AG04450 (cell line): ENCODE results near the gene VHLL. TPM values are rescaled to one million over a fixed set of nuclear protein-coding genes. Genes with fewer than 3 reads are reported as not detected.
"Not testable (repeated sequence)": the region's sequence is repeated elsewhere in the genome, so short reads cannot be mapped to it uniquely, and the experiment has no call there.

Source experiments
- CTCF ChIA-PET: fragments of 300-600, 350-600 bp; formaldehyde crosslinking; extraction: SDS; loops from one replicate; lab custom pipeline; 2022; ENCODE audit warnings: antibody characterized with exemption, inconsistent platforms; lab: Charles Lee
- POLR2A ChIA-PET: fragments of 350-600 bp; formaldehyde crosslinking; extraction: SDS; loops from one replicate; lab custom pipeline; 2021; ENCODE audit warnings: antibody characterized with exemption, inconsistent platforms; lab: Yijun Ruan, JAX
- DNase-seq: peaks from one replicate; pipeline ENCODE4 v3.0.0-alpha.2; 2011; ENCODE audit warnings: low read depth, low spot score
- H3K27ac ChIP-seq: one replicate; pipeline ENCODE4 v1.5.1; 2012; ENCODE audit warnings: low read depth, low read length, control low read depth
- H3K27me3 ChIP-seq: one replicate; pipeline ENCODE4 v1.6.0; 2012; ENCODE audit warnings: low read length; ENCODE audit not compliant: control insufficient read depth, insufficient read depth
- H3K4me3 ChIP-seq: 2 replicates; pipeline ENCODE4 v1.5.1; 2011; ENCODE audit warnings: mild to moderate bottlenecking, low read depth, low read length, control low read depth
- H3K9me3 ChIP-seq: 2 replicates; pipeline ENCODE4 v1.5.1; 2012; ENCODE audit warnings: low read length; ENCODE audit not compliant: control insufficient read depth, insufficient read depth
- CTCF ChIP-seq: IDR thresholded peaks from 2 replicates; pipeline ENCODE4 v1.5.1; 2011; ENCODE audit warnings: low read depth, low read length, control low read depth, inconsistent platforms
- polyA minus RNA-seq: library from RNA; depleted of rRNA, polyadenylated mRNA; stranded (reverse); fragments of >200 nt; gene quantifications from 2 replicates; pipeline ENCODE4 v1.2.3, GENCODE V29; 2011; rRNA and poly(A)+ RNA removed
- polyA plus RNA-seq: library from polyadenylated mRNA; depleted of rRNA; stranded (reverse); fragments of >200 nt; gene quantifications from 2 replicates; pipeline ENCODE4 v1.2.3, GENCODE V29; 2011; rRNA removed

Gene VHLL
- polyA plus RNA-seq (not detected in 2 replicates), polyA minus RNA-seq (not detected in 2 replicates)

DNA sequence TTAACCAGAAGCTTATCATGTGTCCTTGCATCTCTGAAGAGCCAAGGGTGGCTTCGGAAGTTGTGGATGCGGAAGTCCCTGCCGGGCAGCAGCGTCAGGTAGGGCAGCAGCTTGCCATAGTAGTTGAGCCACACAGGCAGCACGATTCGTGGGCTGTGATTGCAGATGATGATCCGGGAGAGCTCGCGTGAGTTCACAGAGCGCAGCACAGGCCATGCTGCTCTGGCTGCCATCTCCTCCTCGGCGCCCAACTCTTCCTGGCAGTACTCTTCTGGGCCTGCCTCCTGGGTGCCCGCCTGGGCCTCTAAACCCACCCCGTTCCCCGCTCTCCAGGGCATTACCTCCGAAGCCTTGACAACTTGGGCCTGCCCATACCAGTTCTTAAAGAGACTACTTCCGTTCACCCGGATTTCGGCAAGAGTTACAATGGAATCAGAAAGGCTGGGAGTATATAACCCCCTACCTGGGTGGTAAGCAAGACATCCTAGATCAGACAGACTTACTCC, at the start of gene VHLL:
VHLL (minus strand) TSS at position 456 of the 506 bp plus-strand sequence; CDS start at position 338, 118 bp downstream.
- ChIA-PET CTCF (no interaction called here), POLR2A (no interaction called here)
- Histone ChIP-seq H3K4me3 (no peak within 1 kb of the TSS), H3K9me3 (no peaks in the 10 kb centered on the region), H3K27me3 (no peaks in the 10 kb centered on the region), H3K27ac (no peak within 1 kb of the TSS)
- DNase-seq: no peak
- TF ChIP-seq CTCF: no peak

DNA sequence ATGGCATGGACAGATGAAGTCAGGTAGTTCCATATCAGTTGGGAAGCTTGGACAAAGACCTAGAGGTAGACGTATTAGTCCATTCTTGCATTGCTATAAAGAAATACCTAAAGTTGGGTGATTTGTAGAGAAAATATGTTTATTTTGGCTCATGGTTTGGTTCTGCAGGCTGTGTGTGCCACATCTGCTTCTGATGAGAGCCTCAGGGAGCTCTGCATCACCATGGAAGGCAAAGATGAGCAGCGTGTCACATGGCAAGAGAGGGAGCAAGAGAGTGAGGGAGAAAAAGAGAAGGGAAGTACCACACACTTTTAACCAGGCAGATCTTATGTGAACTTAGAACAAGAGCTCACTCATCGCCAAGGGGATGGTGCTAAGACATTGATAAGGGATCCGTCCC, 48.2 kb upstream of the VHLL start:
- Histone ChIP-seq H3K4me3 (no peak overlapping the region), H3K9me3 (no peaks in the 10 kb centered on the region), H3K27ac (no peak overlapping the region), H3K27me3 (peaks cover 27% of the 10 kb centered on the region)
- DNase-seq: no peak
- ChIA-PET POLR2A (no interaction called here), CTCF (interaction anchor here (0.6 to 1.6 kb wide), 6 partner anchors 12 to 263 kb away, joined by 3 to 8 read pairs (median 4); no protein-coding TSS in a partner anchor)
- TF ChIP-seq CTCF: no peak

GRCh38 chr1:156346636-156347035, 47.5 kb upstream of the VHLL start:
- H3K27ac ChIP-seq: no peak overlapping the region
- no peak overlapping the region for H3K4me3 ChIP-seq

GRCh38 chr1:156346035-156346434, 46.9 kb upstream of the VHLL start:
- H3K9me3 ChIP-seq, DNase-seq, POLR2A ChIA-PET, H3K27ac ChIP-seq, H3K4me3 ChIP-seq: not testable (repeated sequence)
- H3K27me3 ChIP-seq: peaks cover 16% of the 10 kb centered on the region
- CTCF ChIA-PET: interaction anchor here (0.6 to 1.8 kb wide), 2 partner anchors 40 to 250 kb away, joined by 8 read pairs; no protein-coding TSS in a partner anchor

More at GRCh38 chr1:156346636-156347035, 47.5 kb upstream of the VHLL start:
- POLR2A ChIA-PET: no interaction called here
- CTCF ChIA-PET: no interaction called here
- H3K9me3 ChIP-seq: no peaks in the 10 kb centered on the region
- H3K27me3 ChIP-seq: peaks cover 22% of the 10 kb centered on the region
- TF ChIP-seq CTCF: no peak
- peak; percentile 43 for DNase-seq

GRCh38 chr1:156344409-156344808, 45.3 kb upstream of the VHLL start:
- POLR2A ChIA-PET: no interaction called here
- CTCF ChIA-PET: interaction anchor here (0.7 to 1.8 kb wide), 4 partner anchors 15 to 361 kb away, joined by 3 to 8 read pairs (median 4); no protein-coding TSS in a partner anchor

More at GRCh38 chr1:156344409-156344808, 45.3 kb upstream of the VHLL start:
- peaks cover 10% of the 10 kb centered on the region for H3K27me3 ChIP-seq
- H3K4me3 ChIP-seq: no peak overlapping the region
- H3K9me3 ChIP-seq: no peaks in the 10 kb centered on the region
- H3K27ac ChIP-seq: no peak overlapping the region
- DNase-seq: no peak
- no peak for TF ChIP-seq CTCF
